ENCODE measurements around the gene BLOC1S2. TPM values are rescaled to one million over a fixed set of nuclear protein-coding genes. Genes with fewer than 3 reads are reported as not detected.
"Not testable (repeated sequence)": the region's sequence is repeated elsewhere in the genome, so short reads cannot be mapped to it uniquely, and the experiment has no call there.

Gene BLOC1S2
- polyA plus RNA-seq, 4 donors, result 38.3 to 45.7 (median 42.6) TPM

- not testable (repeated sequence) for DNase-seq (ENCODE audit: low read depth in 4 of 4, low spot score in 3 of 4)
These were observed 5.8 kb upstream of the BLOC1S2 start for GRCh38 chr10:100292300-100292699.

DNA sequence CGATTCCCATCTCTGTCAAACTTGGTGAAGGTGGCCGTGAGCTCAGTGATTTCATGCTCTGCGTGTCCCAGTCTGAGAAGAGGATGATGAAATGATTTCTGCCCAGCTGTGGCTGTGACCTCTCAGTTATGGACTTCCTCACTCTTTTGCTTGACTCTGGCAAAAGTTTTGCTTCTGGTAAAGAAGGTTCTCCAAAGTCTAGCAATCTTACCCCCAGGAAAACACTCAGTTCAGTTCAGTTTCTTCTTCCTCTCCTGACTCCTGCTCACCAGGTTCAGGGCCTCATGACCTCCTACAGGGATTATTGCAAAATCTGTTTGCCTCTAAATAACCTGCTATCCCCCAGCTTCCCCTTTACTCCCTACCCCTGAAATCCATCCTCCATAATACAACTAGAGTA is 4.9 kb upstream of the BLOC1S2 start:
- no peak for DNase-seq (ENCODE audit: low read depth in 4 of 4, low spot score in 3 of 4)

DNA sequence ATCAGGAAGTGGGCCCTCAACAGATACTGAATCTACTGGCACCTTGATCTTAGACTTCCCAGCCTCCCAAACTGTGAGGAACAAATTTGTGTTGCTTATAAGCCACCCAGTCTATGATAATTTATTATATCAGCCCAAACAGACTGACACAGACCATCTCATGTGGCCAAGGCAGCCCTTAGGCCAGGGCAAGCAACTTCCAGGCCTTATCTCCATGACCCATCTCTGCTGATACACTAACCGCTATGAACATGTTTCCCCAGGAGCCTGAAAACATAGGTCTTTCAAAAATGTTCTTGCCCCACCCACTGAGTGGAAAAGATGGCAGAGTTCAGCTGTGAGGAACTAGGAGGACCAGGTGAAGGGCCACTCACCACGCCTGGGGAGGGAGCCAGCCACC is 3.2 kb upstream of the BLOC1S2 start:
- no peak for DNase-seq (ENCODE audit: low read depth in 4 of 4, low spot score in 3 of 4)

GRCh38 chr10:100288196-100288595 is 1.7 kb upstream of the BLOC1S2 start:
- no peak for DNase-seq (ENCODE audit: low read depth in 4 of 4, low spot score in 3 of 4)

DNA sequence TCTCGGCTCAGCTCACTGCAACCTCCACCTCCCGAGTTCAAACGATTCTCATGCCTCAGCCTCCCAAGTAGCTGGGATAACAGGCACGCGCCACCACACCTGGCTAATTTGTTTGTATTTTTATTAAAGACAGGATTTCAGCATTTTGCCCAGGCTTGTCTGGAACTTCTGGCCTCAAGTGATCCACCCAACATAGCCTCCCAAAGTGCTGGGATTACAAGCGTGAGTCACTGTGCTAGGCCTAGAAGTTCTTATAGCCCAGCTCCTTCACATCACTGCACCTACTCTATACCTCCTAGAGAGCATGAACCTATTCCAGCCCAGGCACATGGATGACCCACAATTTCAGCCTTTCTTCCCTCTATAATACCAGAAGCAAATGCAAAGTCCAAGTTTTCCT is 1.3 kb upstream of the BLOC1S2 start:
- no peak for DNase-seq (ENCODE audit: low read depth in 4 of 4, low spot score in 3 of 4)

GRCh38 chr10:100285326-100285725 is 1.2 kb downstream of the BLOC1S2 start:
- not testable (repeated sequence) for DNase-seq (ENCODE audit: low read depth in 4 of 4, low spot score in 3 of 4)

GRCh38 chr10:100282907-100283306 is 3.6 kb downstream of the BLOC1S2 start:
- no peak for DNase-seq (ENCODE audit: low read depth in 4 of 4, low spot score in 3 of 4)

DNA sequence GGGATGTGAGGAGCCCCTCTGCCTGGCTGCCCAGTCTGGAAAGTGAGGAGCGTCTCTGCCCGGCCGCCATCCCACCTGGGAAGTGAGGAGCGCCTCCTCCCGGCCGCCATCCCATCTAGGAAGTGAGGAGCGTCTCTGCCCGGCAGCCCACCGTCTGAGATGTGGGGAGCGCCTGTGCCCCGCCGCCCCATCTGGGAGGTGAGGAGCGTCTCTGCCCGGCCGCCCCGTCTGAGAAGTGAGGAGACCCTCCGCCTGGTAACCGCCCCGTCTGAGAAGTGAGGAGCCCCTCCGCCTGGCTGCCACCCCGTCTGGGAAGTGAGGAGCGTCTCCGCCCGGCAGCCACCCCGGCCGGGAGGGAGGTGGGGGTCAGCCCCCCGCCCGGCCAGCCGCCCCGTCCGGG is 9.5 kb downstream of the BLOC1S2 start:
- not testable (repeated sequence) for DNase-seq (ENCODE audit: low read depth in 4 of 4, low spot score in 3 of 4)

DNA sequence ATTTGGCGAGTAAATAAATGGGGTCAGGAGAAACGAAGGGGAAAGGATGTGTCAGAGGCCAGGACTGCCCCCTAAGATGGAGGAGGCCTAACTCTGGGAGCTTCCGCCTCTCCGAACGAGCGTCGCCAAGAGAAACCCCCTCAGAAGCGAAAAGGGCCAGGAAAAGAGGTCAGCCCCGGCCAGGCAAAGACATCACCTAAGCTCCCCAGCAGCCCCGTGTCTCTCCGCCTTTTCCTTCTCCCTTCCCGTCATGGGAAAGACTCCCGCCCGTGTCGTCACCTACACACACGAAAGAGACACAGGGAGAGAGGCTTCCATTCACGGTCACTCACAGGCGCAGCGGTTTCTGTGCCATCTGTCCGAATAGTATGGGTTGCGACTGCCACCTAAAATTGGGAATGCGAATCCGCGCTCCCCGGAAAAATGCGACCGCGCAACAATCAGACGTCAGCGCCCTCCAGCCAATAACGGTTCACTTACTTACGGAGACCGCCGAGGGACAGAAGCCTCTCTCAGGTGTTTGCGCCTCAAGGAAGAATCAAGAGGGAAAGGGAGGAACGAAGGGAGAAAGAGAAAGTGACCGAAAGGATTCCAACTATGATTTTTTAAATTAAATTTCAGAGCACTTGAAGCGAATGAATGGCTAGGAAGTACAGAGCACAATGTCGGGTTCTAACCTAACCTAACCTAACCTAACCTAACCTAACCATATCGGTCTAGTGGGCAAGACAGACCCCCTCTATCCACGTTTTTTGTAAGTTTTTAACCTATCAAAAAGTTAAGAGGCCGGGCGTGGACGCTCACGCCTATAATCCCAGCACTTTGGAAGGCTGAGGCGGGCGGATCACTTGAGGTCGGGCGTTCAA is 19.0 kb downstream of the BLOC1S2 start, which contains the start of gene CWF19L1:
CWF19L1 (minus strand) TSS at position 400 of the 866 bp plus-strand sequence; CDS start at position 355, 45 bp downstream.
- peak; percentile 73 to 83 (median 80) for DNase-seq (ENCODE audit: low read depth in 4 of 4, low spot score in 3 of 4)

DNA sequence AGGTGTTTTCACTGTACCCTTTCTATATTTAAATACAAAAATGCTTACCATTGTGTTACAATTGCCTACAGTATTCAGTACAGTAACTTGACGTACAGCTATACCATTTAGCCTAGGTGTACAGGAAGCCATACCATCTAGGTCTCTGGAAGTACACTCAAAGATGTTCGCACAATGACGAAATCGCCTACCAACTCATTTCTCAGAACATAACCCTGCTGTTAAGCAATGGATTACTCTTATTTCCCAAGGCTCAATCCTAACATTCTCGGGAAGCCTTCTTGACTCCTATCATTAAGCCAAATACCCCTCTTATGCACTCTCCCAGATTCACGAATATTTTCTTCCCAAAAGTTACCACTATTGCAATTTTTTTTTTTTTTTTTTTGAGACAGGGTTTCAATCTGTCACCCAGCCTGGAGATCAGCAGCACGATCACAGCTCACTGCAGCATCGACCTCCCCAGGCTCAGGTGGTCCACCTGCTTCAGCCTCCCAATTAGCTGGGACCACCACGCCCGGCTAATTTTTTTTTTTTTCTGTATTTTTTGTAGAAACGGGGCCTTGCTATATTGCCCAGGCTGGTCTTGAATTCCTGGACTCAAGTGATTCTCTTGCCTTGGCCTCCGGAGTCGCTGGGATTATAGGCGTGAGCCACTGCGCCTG is 20.5 kb downstream of the BLOC1S2 start:
- no peak for DNase-seq (ENCODE audit: low read depth in 4 of 4, low spot score in 3 of 4)

GRCh38 chr10:100254191-100254590 is 32.3 kb downstream of the BLOC1S2 start:
- no peak for DNase-seq (ENCODE audit: low read depth in 4 of 4, low spot score in 3 of 4)

DNA sequence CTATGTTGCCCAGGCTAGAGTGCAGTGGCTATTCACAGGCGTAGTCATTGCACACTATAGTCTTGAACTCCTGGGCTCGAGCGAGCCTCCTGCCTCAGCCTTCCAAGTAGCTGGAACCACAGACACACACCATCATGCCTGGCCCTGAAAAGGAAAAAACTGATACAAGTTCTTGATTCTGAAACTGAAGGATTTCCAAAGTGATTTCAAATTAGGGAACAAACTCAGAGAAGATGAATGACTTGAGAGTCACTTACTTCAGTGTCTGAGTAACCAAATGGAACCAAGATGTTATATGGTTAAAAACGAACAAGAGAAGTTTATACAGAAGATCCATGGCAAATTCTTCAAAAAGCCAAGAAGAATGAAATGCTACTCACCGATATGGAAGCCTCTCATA is 33.4 kb downstream of the BLOC1S2 start:
- no peak for DNase-seq (ENCODE audit: low read depth in 4 of 4, low spot score in 3 of 4)

DNA sequence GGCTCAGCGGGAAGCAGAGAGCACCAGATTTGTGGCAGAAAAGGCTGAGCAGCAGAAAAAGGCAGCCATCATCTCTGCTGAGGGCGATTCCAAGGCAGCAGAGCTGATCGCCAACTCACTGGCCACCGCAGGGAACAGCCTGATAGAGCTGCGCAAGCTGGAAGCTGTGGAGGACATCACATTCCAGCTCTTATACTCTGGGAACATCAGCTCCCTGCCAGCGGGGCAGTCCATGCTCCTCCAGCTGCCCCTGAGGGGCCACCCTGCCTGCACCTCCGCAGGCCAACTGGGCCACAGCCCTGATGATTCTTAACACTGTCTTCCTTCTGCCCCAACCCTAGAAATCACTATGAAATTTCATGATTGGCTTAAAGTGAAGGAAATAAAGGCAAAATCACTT is 37.7 kb downstream of the BLOC1S2 start:
- no peak for DNase-seq (ENCODE audit: low read depth in 4 of 4, low spot score in 3 of 4)

- DNase-seq (ENCODE audit: low read depth in 4 of 4, low spot score in 3 of 4), result no peak
These were observed 40.8 kb downstream of the BLOC1S2 start for GRCh38 chr10:100245484-100246220.

DNA sequence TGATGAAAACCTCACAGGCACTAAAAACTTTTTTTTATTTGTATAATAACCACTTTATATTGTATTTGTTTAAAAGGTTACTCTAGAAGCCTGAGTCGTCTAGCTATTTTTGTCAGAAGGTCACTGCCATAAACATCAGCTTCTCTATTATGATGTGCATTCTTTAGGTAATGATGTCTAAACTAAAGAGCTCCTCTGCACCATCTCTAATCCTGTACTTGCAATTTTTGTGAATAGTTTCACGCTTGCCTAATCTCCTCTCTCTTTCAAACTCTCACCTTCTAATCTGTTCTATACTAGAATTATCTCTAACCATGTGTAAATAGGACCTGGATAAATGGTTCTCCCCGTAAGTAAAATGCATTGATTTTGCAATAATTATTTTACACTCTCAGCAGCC is 46.6 kb downstream of the BLOC1S2 start:
- no peak for DNase-seq (ENCODE audit: low read depth in 4 of 4, low spot score in 3 of 4)

GRCh38 chr10:100238429-100238828 is 48.1 kb downstream of the BLOC1S2 start:
- DNase-seq (ENCODE audit: low read depth in 4 of 4, low spot score in 3 of 4), result no peak

DNA sequence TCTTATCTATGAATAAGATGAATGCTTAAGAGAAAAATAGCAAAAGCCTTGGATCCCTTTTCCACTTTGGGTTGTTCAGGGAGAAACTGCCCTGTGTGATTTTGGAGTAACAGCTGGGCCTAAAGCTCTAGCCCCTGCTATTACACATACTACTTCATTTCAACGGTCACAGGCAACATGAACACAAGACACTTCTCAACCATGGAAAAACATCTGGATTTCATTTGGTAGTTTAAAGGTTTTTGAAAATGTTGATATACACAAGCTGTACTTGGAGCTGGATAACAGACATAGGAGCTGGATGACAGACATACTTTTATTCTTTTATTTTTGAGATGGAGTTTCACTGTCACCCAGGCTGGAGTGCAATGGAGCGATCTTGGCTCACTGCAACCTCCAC is 54.4 kb downstream of the BLOC1S2 start:
- no peak for DNase-seq (ENCODE audit: low read depth in 4 of 4, low spot score in 3 of 4)

GRCh38 chr10:100229819-100230422 is 56.6 kb downstream of the BLOC1S2 start:
- no peak for DNase-seq (ENCODE audit: low read depth in 4 of 4, low spot score in 3 of 4)

GRCh38 chr10:100223879-100224278 is 62.6 kb downstream of the BLOC1S2 start:
- no peak for DNase-seq (ENCODE audit: low read depth in 4 of 4, low spot score in 3 of 4)
